HUES6 (cell line): ENCODE results near the gene ZNF407.

Source experiments
- H3K27ac ChIP-seq: 2 replicates; pipeline ENCODE4 v1.7.0; 2013; ENCODE audit warnings: low read depth, mild to moderate bottlenecking, low read length, inconsistent platforms
- H3K27me3 ChIP-seq: 2 replicates; pipeline ENCODE4 v1.6.1; 2013; ENCODE audit warnings: low read length; ENCODE audit not compliant: control insufficient read depth, insufficient read depth
- H3K36me3 ChIP-seq: 2 replicates; pipeline ENCODE4 v1.6.1; 2013; ENCODE audit warnings: low read length; ENCODE audit not compliant: control insufficient read depth, insufficient read depth
- H3K4me1 ChIP-seq: 2 replicates; pipeline ENCODE4 v1.6.1; 2013; ENCODE audit warnings: low read length; ENCODE audit not compliant: control insufficient read depth, insufficient read depth
- H3K4me3 ChIP-seq: 2 replicates; pipeline ENCODE4 v1.5.1; 2013; ENCODE audit warnings: low read depth, low read length
- H3K9ac ChIP-seq: one replicate; pipeline ENCODE4 v1.6.1; 2013; ENCODE audit warnings: mild to moderate bottlenecking, low read length
- H3K9me3 ChIP-seq: 2 replicates; pipeline ENCODE4 v1.6.1; 2013; ENCODE audit warnings: low read depth, low read length; ENCODE audit not compliant: control insufficient read depth, insufficient read depth

ZNF407 gene

DNA sequence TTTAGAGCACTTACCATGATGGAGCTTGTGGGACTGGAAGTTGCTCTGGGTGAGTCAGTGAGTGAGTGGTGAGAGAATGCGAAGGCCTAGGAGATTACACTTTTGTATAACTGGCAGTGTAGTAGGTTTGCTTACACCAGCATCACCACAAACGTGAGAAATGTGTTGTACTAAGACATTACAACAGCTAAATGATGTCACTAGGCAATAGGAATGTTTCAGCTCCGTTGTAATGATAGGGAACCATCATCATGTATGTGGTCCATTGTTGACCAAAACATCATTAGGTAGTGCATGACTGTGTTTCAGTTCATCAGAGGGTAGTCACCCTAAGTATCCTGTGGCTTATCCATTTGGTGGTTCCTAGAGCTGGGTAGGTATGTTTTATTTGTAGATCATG, 11.9 kb downstream of the ZNF407 start:
- Histone ChIP-seq H3K9me3 (peaks cover under 1% of the 10 kb centered on the region; the same call in 1 of the 2 replicates), H3K27ac (no peak overlapping the region), H3K4me3 (no peak overlapping the region), H3K27me3 (no peaks in the 10 kb centered on the region), H3K9ac (no peak overlapping the region), H3K36me3 (no peaks in the 10 kb centered on the region), H3K4me1 (no peaks in the 10 kb centered on the region)

DNA sequence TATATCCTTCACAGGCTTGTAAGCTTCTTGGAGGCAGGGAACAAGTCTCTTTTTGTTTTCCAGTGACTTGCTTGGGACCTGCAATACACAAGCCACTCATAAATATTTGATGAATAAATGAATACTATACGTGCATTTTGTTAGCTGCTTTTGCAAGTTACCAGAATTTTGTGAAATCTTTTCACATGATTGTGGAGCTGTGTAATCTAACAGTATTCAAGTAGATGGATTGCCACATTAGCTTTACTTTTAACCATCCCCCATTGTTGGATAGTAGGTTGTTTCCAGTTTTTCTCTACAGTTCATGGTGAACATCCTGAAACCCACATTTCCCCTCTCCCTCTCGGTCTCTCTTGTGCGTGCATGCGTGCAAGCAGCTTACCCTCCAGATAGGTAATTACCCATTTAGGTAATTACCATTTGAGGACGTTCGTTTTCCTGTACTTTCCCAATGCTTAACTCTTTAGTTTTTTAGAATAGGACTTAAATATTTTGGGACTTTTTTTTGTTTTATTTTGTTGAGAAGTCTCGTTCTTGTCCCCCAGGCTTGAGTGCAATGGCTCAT, 12.5 kb downstream of the ZNF407 start:
- no peaks in the 10 kb centered on the region for H3K36me3 ChIP-seq
- H3K9ac ChIP-seq: no peak overlapping the region
- peaks cover 5% of the 10 kb centered on the region; the same call in 1 of the 2 replicates for H3K9me3 ChIP-seq
- no peak overlapping the region for H3K4me3 ChIP-seq
- no peak overlapping the region for H3K27ac ChIP-seq
- no peaks in the 10 kb centered on the region for H3K27me3 ChIP-seq
- no peaks in the 10 kb centered on the region for H3K4me1 ChIP-seq

DNA sequence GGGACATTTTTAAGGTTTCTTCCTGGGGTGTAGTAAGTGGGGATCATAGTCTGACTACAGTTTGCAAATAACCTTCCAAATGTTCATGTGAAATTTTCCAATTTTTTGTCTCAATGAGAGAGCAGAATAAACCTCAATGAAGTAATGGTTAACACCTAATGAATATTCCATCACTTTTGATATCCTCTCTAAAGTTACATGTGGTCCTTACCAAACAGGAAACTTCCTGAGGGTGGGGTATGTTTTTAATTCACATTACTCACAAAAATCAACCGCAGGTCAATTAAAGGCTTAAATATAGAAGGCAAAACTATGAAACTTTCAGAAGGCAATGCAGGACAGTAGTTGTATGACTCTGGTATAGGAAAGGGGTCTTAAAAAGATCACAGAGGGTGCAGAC, 13.2 kb downstream of the ZNF407 start:
- Histone ChIP-seq H3K36me3 (no peaks in the 10 kb centered on the region), H3K4me1 (no peaks in the 10 kb centered on the region), H3K9me3 (peaks cover 5% of the 10 kb centered on the region; the same call in 1 of the 2 replicates), H3K4me3 (no peak overlapping the region), H3K27ac (no peak overlapping the region), H3K27me3 (no peaks in the 10 kb centered on the region), H3K9ac (no peak overlapping the region)

DNA sequence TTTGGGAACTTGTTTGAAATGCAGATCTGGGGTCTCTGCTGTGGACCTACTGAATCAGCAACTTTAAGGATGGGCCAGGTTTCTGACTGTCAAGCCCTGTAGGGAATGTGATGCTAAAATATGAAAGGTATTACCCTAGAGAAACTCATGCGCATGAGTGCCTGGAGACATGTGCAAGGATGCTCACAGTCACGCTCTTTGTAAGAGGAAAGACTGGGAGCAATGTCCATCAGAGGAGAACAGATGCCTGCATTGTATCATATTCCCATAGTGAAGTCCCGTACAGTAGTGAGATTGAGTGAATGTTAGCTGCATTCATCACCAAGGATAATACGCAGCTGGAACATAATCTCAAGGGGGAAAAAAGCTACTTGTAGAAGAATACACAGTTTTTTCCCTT, 14.1 kb downstream of the ZNF407 start:
- Histone ChIP-seq H3K27me3 (no peaks in the 10 kb centered on the region), H3K27ac (no peak overlapping the region), H3K4me3 (no peak overlapping the region), H3K4me1 (no peaks in the 10 kb centered on the region), H3K9ac (no peak overlapping the region), H3K36me3 (no peaks in the 10 kb centered on the region), H3K9me3 (peaks cover 7% of the 10 kb centered on the region)

DNA sequence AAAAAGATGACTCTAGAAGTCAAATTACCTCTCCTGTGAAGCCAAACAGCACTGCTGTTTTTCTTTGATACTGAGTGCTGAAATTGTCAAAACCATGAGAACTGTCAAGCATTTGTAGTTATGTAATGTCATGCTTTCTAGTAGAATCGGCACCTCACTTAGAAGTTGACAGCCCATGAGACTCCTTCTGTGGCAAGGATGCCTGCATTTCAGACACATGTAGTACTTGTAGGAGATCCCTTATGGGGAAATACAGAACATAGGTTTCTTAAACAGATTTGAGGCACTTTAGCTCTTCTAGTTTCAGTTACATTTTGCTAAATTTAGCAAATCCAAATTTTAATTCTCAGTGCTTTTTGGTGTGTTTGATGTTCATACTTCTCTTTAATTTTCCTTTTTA, 15.7 kb downstream of the ZNF407 start:
- no peaks in the 10 kb centered on the region for H3K4me1 ChIP-seq
- no peak overlapping the region for H3K4me3 ChIP-seq
- H3K9ac ChIP-seq: no peak overlapping the region
- no peak overlapping the region for H3K27ac ChIP-seq
- H3K27me3 ChIP-seq: no peaks in the 10 kb centered on the region
- no peaks in the 10 kb centered on the region for H3K36me3 ChIP-seq
- H3K9me3 ChIP-seq: peaks cover 10% of the 10 kb centered on the region

DNA sequence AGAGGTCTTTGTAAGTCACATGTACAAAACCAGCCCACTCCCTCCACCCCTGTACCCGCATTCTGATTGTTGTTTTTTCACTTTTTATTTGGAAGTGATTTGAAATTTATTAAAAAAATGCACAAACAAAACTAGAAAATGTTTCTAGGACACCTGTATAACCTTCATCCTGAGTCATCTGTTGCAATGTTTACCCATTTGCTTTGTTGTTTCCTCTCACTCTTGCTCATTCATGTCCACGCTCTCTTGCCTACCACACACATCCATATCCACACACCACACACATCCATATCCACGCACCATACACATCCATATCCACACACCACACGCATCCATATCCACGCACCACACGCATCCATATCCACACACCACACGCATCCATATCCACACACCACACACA, 18.8 kb downstream of the ZNF407 start:
- Histone ChIP-seq H3K36me3 (no peaks in the 10 kb centered on the region), H3K9ac (no peak overlapping the region), H3K4me3 (no peak overlapping the region), H3K4me1 (peaks cover 5% of the 10 kb centered on the region), H3K9me3 (peaks cover 10% of the 10 kb centered on the region), H3K27ac (no peak overlapping the region), H3K27me3 (no peaks in the 10 kb centered on the region)

DNA sequence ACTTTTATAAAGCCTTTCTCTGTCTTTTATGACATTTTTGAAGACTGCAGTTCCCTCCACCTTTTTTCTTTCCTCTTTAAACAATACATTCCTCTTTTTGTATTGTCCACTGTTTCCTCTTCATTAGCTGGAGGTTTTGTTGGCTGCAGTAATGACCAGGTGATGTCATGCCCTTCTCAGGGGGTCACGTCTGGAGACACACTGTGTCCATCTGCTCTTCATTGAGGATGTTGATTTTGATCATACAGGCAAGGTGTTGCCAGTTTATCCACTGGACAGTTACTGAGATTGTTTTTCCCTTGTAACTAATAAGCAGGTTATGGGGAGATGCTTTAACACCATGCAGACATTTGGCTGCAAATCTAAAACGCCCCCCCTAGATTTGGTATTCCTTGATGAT, 19.8 kb downstream of the ZNF407 start:
- Histone ChIP-seq H3K36me3 (no peaks in the 10 kb centered on the region), H3K4me3 (no peak overlapping the region), H3K27me3 (no peaks in the 10 kb centered on the region), H3K9ac (no peak overlapping the region), H3K27ac (no peak overlapping the region), H3K9me3 (peaks cover 10% of the 10 kb centered on the region), H3K4me1 (peaks cover 5% of the 10 kb centered on the region)

DNA sequence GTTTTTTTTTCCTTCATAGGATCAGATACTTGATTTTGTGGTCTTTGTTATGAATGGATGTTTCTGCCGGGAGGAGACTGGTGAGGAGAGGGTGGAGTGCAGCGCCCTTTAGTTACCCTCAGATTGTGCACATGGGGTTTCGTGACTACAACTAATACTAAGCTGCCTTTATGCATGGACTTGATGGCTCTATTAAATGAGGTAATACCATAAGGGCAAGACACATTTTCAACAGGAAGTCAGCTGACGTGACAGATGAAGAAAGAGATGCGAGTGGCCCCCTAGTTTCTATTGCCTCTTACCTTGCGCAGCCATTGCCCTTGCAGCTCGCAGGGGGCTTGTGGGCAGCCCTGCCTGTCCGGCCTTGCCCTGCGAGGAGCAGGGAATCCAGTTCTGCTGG, 24.4 kb downstream of the ZNF407 start:
- Histone ChIP-seq H3K4me3 (no peak overlapping the region), H3K4me1 (peaks cover 21% of the 10 kb centered on the region), H3K27ac (no peak overlapping the region), H3K9me3 (no peaks in the 10 kb centered on the region), H3K27me3 (no peaks in the 10 kb centered on the region), H3K36me3 (no peaks in the 10 kb centered on the region), H3K9ac (no peak overlapping the region)

DNA sequence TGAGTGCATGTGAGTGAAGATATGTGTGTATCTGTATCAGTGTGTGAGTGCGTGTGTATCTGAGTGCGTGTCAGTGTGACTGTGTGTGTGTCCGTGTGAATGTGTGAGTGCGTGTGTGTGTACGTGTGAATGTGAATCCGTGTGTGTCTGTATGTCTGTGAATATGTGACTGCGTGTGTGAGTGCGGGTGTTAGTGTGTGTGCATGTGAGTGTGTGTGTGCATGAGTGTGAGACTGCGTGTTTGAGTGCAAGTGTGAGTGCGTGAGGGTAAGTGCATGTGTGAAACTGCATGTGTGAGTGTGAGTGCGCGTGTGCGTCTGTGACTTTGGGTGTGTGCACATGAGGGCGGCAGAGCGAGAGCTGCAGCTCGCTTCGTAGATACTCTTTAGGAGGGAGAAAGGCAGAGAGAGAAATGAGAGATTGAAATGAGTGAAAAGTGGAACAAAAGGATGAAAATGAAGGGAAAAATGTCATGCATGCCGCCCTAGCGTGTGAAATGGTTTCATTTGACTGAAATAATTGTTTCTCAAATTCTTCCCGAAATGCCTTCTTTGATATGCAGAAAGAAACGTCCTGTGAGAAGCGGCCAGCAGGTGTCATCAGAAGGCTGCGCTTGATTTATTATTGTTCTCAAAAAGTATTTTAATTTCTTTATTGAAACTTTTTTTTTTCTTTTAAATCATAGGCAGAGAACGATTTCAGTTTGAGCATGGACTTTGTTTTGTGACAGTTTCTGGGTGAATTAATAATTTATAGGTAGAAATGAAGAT, 25.6 kb downstream of the ZNF407 start:
- H3K9ac ChIP-seq: no peak overlapping the region
- H3K27ac ChIP-seq: no peak overlapping the region
- no peaks in the 10 kb centered on the region for H3K36me3 ChIP-seq
- no peaks in the 10 kb centered on the region for H3K27me3 ChIP-seq
- 0 out of 2 replicates have a peak overlapping the region, but pooled peaks have one; percentile 1 for H3K4me3 ChIP-seq
- no peaks in the 10 kb centered on the region for H3K9me3 ChIP-seq
- H3K4me1 ChIP-seq: peaks cover 21% of the 10 kb centered on the region

DNA sequence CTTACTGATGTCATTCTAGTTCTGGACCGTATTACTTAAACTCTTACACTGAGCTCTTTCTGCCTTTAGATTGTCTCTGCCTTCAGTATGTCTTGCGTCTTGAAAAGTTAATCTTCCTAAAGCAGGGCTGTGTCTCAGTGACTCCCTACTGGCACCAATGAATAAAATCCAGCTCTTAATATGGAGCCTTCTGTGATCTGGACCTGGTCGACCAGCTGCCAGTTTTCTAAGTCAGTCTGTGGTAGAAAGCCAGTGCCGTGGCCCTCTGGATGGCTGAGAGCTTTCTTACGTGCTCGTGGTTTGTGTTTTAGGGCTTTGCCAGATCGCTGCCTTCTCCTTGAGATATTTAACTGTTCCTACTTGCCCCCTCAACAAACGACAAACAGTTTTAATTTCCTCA, 26.8 kb downstream of the ZNF407 start:
- H3K27me3 ChIP-seq: no peaks in the 10 kb centered on the region

DNA sequence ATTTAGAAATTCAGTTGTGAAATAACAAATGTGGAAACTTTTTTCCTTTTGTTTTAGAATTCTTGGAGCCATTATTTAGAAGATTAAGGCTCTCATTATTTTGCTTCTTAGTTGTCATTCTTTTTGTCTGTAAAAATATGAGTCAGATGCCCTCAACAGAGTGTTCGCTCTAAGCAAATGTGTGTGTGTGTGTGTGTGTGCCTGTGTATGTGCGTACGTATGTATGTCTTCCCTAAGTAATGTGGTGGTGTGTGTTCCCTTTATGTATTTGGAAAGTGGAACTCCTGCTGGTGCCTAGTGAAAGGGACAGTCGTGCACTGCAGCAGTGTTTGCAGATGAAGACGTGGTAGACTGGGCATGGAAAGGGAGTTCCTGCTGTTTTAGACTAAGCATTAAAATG, 27.5 kb downstream of the ZNF407 start:
- Histone ChIP-seq H3K4me3 (no peak overlapping the region), H3K27me3 (no peaks in the 10 kb centered on the region), H3K9me3 (no peaks in the 10 kb centered on the region), H3K9ac (no peak overlapping the region), H3K4me1 (peaks cover 21% of the 10 kb centered on the region), H3K36me3 (no peaks in the 10 kb centered on the region), H3K27ac (no peak overlapping the region)

More for the DNA sequence above, 26.8 kb downstream of the ZNF407 start:
- no peak overlapping the region for H3K27ac ChIP-seq
- no peaks in the 10 kb centered on the region for H3K9me3 ChIP-seq
- H3K4me3 ChIP-seq: no peak overlapping the region
- H3K36me3 ChIP-seq: no peaks in the 10 kb centered on the region
- no peak overlapping the region for H3K9ac ChIP-seq
- peaks cover 21% of the 10 kb centered on the region for H3K4me1 ChIP-seq
